SKM-1 (cell line): ENCODE results near the gene CNIH1.
"Not testable (repeated sequence)": the region's sequence is repeated elsewhere in the genome, so short reads cannot be mapped to it uniquely, and the experiment has no call there.

ENCODE experiments used
- DNase-seq: peaks from one replicate; lab custom pipeline; 2025; ENCODE audit not compliant: unreplicated experiment; lab: John Stamatoyannopoulos, UW

CNIH1 gene

GRCh38 chr14:54385556-54385955 is 55.6 kb downstream of the CNIH1 start:
- no peak for DNase-seq

- no peak for DNase-seq
Measured at GRCh38 chr14:54383835-54384234, 57.3 kb downstream of the CNIH1 start.

GRCh38 chr14:54381821-54382220 is 59.4 kb downstream of the CNIH1 start:
- no peak for DNase-seq

- DNase-seq: not testable (repeated sequence)
Measured at GRCh38 chr14:54380558-54380957, 60.6 kb downstream of the CNIH1 start.

- DNase-seq: not testable (repeated sequence)
Measured at GRCh38 chr14:54378893-54379292, 62.3 kb downstream of the CNIH1 start.

GRCh38 chr14:54377501-54377900 is 63.7 kb downstream of the CNIH1 start:
- no peak for DNase-seq

GRCh38 chr14:54374117-54374884 is 66.9 kb downstream of the CNIH1 start:
- DNase-seq: no peak
